ENCODE data around the gene OCEL1. TPM values are rescaled to one million over a fixed set of nuclear protein-coding genes. Genes with fewer than 3 reads are reported as not detected.
"Not testable (repeated sequence)": the region's sequence is repeated elsewhere in the genome, so short reads cannot be mapped to it uniquely, and the experiment has no call there.

The OCEL1 gene
- polyA plus RNA-seq, 1 donor from 2014 or later = 1.9 TPM

DNA sequence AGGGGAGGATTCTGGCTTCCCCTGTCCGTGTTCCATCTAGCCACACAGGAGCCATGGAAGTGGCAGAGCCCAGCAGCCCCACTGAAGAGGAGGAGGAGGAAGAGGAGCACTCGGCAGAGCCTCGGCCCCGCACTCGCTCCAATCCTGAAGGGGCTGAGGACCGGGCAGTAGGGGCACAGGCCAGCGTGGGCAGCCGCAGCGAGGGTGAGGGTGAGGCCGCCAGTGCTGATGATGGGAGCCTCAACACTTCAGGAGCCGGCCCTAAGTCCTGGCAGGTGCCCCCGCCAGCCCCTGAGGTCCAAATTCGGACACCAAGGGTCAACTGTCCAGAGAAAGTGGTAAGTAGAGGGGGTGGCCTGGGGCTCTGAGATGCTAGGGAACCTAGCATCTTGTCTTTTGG is 42.7 kb downstream of the OCEL1 start:
- Histone ChIP-seq H3K9me3 (ENCODE audit: low read length) (no peaks in the 10 kb centered on the region), H3F3A (ENCODE audit: insufficient read depth, low read length, poor library complexity, severe bottlenecking) (no peaks in the 10 kb centered on the region), H3K9me2 (ENCODE audit: insufficient read depth, low read length) (no peaks in the 10 kb centered on the region), H3K27me3 (ENCODE audit: insufficient read depth, low read depth, low read length) (no peaks in the 10 kb centered on the region), H4K20me1 (ENCODE audit: insufficient read depth) (no peaks in the 10 kb centered on the region), H2AFZ (ENCODE audit: low read depth, low read length) (no peak overlapping the region), H3K4me3 (ENCODE audit: low read length) (no peak overlapping the region), H3K9ac (ENCODE audit: low read length) (no peak overlapping the region), H3K4me2 (ENCODE audit: low read length) (no peak overlapping the region), H3K79me2 (replicated peaks; ENCODE audit: insufficient read depth, low read length) (peaks cover 9% of the 10 kb centered on the region), H3K27ac (ENCODE audit: low read length) (no peak overlapping the region), H3K36me3 (ENCODE audit: insufficient read depth, low read length) (no peaks in the 10 kb centered on the region)
- TF ChIP-seq, protein P1, sequence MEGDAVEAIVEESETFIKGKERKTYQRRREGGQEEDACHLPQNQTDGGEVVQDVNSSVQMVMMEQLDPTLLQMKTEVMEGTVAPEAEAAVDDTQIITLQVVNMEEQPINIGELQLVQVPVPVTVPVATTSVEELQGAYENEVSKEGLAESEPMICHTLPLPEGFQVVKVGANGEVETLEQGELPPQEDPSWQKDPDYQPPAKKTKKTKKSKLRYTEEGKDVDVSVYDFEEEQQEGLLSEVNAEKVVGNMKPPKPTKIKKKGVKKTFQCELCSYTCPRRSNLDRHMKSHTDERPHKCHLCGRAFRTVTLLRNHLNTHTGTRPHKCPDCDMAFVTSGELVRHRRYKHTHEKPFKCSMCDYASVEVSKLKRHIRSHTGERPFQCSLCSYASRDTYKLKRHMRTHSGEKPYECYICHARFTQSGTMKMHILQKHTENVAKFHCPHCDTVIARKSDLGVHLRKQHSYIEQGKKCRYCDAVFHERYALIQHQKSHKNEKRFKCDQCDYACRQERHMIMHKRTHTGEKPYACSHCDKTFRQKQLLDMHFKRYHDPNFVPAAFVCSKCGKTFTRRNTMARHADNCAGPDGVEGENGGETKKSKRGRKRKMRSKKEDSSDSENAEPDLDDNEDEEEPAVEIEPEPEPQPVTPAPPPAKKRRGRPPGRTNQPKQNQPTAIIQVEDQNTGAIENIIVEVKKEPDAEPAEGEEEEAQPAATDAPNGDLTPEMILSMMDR (IDR thresholded peaks at IDR 0.05; ENCODE audit: poor library complexity, severe bottlenecking) = no peak
- TF ChIP-seq MXI1 (conservative IDR thresholded peaks at IDR 0.05; ENCODE audit: poor library complexity, severe bottlenecking) (no peak), TAF1 (IDR thresholded peaks at IDR 0.05; ENCODE audit: low read depth) (no peak), POLR2AphosphoS5 (IDR thresholded peaks at IDR 0.05) (no peak), EP300 (conservative IDR thresholded peaks at IDR 0.05; ENCODE audit: poor library complexity, severe bottlenecking) (no peak), RAD21 (conservative IDR thresholded peaks at IDR 0.05) (no peak), EZH2 (IDR thresholded peaks at IDR 0.05; ENCODE audit: borderline replicate concordance, insufficient read depth, low read length, poor library complexity, severe bottlenecking) (no peak), SMC3 (conservative IDR thresholded peaks at IDR 0.05; ENCODE audit: poor library complexity) (no peak)
- TF ChIP-seq, protein P2, sequence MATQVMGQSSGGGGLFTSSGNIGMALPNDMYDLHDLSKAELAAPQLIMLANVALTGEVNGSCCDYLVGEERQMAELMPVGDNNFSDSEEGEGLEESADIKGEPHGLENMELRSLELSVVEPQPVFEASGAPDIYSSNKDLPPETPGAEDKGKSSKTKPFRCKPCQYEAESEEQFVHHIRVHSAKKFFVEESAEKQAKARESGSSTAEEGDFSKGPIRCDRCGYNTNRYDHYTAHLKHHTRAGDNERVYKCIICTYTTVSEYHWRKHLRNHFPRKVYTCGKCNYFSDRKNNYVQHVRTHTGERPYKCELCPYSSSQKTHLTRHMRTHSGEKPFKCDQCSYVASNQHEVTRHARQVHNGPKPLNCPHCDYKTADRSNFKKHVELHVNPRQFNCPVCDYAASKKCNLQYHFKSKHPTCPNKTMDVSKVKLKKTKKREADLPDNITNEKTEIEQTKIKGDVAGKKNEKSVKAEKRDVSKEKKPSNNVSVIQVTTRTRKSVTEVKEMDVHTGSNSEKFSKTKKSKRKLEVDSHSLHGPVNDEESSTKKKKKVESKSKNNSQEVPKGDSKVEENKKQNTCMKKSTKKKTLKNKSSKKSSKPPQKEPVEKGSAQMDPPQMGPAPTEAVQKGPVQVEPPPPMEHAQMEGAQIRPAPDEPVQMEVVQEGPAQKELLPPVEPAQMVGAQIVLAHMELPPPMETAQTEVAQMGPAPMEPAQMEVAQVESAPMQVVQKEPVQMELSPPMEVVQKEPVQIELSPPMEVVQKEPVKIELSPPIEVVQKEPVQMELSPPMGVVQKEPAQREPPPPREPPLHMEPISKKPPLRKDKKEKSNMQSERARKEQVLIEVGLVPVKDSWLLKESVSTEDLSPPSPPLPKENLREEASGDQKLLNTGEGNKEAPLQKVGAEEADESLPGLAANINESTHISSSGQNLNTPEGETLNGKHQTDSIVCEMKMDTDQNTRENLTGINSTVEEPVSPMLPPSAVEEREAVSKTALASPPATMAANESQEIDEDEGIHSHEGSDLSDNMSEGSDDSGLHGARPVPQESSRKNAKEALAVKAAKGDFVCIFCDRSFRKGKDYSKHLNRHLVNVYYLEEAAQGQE (IDR thresholded peaks at IDR 0.05; ENCODE audit: borderline replicate concordance) = no peak

DNA sequence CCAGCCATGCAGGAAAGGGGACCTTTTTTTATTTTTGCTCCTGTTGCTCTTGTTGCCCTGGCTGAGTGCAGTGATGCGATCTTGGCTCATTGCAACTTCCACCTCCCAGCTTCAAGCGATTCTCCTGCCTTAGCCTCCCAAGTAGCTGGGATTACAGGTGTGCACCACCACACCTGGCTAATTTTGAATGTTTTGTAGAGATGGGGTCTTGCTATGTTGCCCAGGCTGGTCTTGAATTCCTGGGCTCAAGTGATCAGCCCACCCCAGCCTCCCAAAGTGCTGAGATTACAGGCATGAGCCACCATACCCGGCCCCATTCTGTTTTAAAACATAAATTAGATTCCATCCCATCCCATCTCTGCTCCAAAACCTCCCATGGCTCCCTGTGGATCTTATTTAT is 48.9 kb downstream of the OCEL1 start:
- not testable (repeated sequence) for H3K9me2 ChIP-seq (ENCODE audit: insufficient read depth, low read length); H3K36me3 ChIP-seq (ENCODE audit: insufficient read depth, low read length); H3K4me3 ChIP-seq (ENCODE audit: low read length); H3F3A ChIP-seq (ENCODE audit: insufficient read depth, low read length, poor library complexity, severe bottlenecking); H2AFZ ChIP-seq (ENCODE audit: low read depth, low read length); H3K9ac ChIP-seq (ENCODE audit: low read length); H3K27ac ChIP-seq (ENCODE audit: low read length); H3K79me2 ChIP-seq (replicated peaks; ENCODE audit: insufficient read depth, low read length); H4K20me1 ChIP-seq (ENCODE audit: insufficient read depth); H3K9me3 ChIP-seq (ENCODE audit: low read length); H3K4me2 ChIP-seq (ENCODE audit: low read length); H3K27me3 ChIP-seq (ENCODE audit: insufficient read depth, low read depth, low read length)
